ENCODE measurements around the gene RPUSD3.

Gene RPUSD3

DNA sequence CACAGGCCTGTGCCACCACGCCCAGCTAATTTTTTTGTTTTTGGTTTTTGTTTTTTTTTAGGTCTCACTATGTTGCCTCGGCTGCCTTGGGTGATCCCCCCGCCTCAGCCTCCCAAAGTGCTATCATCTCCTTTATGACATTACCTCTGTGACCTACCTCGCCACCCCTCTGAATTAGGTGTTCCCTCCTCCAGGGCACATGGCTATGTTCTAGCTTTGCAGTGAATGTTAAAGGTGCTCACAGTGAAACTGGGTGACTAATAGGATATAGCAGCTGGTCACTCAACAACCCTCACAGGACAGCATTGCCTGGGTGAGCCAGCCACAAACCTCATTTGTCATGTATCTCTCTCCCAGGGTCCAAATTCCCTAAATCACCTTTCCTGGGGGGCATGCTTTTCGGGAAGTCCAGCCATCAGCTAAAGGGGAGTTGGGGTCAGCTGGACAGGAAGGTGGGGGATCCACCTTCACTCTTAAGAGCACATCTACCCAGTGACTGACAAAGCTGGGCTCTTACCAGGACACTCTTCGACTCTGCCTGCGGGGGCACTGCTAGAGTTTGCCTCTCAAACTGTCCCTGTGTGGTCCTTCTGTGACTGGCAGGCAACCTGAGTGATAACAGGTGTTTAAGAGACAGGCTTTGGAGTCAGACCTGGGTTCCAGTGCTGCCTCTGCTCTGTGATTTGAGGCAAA is 35.3 kb downstream of the RPUSD3 start:
- FAIRE-seq: no peak
- no peak for DNase-seq (ENCODE audit: insufficient read length, low spot score)

GRCh38 chr3:9807981-9808344 is 35.8 kb downstream of the RPUSD3 start:
- FAIRE-seq (no peak), DNase-seq (ENCODE audit: insufficient read length, low spot score) (no peak)

GRCh38 chr3:9806688-9807589 is 36.9 kb downstream of the RPUSD3 start:
- no peak for FAIRE-seq
- DNase-seq (ENCODE audit: insufficient read length, low spot score): no peak

GRCh38 chr3:9806137-9806536 is 37.7 kb downstream of the RPUSD3 start:
- no peak for DNase-seq (ENCODE audit: insufficient read length, low spot score)
- FAIRE-seq: no peak

GRCh38 chr3:9804996-9805395 is 38.8 kb downstream of the RPUSD3 start:
- no peak for DNase-seq (ENCODE audit: insufficient read length, low spot score)
- no peak for FAIRE-seq

DNA sequence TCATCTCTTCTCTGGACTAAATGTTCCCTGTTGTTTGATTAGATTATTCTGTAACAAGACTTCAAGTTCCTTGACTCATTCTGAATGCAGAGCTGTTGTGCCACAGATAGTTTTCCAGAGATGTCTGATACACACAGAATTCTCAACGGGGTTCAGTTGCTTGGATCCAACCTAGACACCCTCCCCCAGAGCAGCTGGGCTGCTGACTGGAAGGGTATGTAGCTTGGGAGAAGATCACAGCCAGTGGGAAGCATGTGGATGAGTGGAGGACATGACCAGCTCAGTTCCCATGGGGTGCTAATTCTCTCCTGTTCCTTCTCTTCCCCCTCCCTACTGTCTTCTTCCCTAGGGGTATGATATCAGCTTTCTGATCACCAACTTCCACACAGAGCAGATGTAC is 40.3 kb downstream of the RPUSD3 start:
- FAIRE-seq: no peak
- no peak for DNase-seq (ENCODE audit: insufficient read length, low spot score)

DNA sequence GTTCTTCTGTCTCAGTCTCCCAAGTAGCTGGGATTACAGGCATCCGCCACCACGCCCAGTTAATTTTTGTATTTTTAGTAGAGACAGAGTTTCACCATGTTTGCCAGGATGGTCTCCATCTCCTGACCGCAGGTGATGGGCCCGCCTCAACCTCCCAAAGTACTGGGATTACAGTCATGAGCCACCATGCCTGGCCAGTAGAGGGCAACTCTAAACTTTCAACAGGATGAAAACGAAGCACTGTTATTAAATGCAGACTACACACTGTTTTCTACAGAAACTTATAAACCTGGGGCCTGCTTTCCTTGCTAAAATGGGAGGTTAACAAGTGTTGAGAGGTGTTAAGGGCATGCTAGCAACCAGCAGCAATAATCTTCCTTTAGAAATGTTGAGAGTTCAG is 43.3 kb downstream of the RPUSD3 start:
- DNase-seq (ENCODE audit: insufficient read length, low spot score): no peak
- FAIRE-seq: no peak

DNA sequence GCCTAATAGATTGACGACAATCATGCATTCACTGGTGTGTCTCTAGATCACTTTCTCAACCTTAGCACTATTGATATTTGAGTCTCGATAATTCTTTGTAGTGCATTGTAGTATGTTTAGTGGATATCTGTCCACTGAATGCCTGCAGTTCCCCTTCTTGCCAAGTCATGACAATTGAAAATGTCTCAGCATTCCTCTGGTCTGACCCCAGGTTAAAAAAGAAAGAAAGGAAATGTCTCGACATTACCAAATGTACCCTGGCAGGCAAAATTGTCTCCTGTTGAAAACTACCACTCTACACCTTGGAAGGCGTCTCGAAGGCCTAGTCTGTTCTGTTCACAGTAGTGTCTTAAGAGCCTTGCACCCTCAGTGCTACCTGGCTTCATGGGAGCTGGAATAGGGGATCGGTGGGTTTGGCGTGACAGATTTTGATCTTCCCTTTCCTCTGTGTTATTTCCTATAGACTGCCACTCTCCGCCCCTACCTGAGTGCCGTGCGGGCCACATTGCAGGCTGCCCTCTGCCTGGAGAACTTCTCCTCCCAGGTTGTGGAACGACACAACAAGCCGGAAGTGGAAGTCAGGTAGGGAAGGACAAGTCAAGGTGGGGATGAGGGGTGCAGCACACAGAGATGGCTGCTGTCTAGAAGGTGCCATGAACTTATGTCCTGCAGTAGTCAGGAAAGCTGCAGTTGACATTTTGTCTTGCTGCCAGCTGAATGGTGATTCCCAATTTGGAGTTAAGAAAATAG is 46.4 kb downstream of the RPUSD3 start:
- FAIRE-seq: no peak
- no peak for DNase-seq (ENCODE audit: insufficient read length, low spot score)

- FAIRE-seq (no peak), DNase-seq (ENCODE audit: insufficient read length, low spot score) (no peak)
Observed at GRCh38 chr3:9795207-9795606, 48.6 kb downstream of the RPUSD3 start.

- FAIRE-seq (no peak), DNase-seq (ENCODE audit: insufficient read length, low spot score) (no peak)
Observed at GRCh38 chr3:9794400-9794799, 49.4 kb downstream of the RPUSD3 start.

DNA sequence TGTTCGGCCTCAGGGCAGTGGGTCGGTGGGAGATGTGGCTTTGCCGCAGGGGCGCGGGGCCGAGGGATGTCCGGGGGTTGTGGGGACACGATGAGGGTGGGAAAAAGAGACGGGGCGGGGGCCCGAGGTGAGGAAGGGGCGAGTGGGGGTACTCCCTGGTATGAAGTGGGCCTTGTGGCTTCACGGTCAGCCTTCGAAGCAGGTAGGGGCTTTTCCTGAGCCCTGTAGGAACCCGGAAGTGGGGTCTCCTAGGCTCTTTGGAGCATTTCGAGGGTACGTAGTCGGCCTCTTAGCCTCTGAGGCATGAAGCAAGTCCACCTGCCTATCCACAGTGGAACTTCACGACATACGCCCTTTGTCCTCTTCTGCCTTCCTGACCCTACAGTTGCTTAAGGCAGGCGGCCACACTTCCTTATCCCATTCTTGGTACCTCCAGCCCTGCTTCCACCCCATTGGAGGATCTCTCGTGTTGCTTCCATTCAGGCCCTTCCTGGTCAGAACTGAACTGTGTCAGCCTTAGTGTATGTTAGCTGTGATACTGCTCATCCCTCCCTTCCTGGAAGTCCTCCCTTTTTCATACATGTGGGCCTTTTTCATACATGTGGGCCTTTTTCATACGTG is 50.5 kb downstream of the RPUSD3 start:
- DNase-seq (ENCODE audit: insufficient read length, low spot score) (no peak), FAIRE-seq (no peak)

DNA sequence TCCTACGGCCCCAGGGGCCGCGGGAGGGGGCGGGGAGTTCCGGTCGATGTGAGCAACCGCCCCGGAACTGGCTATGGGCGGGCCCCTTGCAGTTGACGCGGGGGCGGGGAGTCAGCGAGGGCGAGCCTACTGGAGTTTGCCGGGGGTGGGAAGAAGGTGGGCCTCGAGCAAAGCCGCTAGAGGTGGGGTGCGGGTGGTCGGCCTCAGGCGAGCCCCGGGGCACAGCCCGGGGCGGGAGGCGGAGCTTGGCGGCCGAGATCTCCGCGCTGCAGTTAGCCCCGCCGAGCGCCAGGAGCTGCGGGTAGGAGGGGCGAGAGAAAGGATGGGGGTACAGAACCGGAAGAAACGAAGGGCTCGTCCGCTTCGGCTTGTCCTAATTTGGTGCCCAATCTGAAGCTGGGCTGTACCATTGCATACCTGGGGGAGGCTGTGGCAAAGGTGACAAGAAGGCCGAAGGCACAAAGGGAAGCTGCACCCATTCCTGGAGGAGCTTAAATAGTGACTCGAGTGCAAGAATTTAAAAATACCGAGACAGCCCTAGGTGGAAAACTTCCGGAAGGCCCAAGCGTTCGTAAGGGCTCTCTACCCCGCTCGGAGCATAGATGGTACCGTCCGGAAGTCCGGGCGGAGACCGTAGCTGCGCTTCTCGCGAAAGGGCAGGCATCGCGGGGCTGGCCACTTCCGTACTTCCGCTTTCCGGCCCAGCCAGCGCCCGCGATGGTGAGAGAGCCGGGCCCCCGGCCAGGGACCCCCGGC is 51.2 kb downstream of the RPUSD3 start, which contains the start of the genes ARPC4 and TADA3:
TSS of gene ARPC4 (plus strand) at position 678 of the 756 bp plus-strand sequence. CDS start at position 718, 40 bp downstream.
TSS of gene TADA3 (minus strand) at position 69 of the 756 bp plus-strand sequence. CDS start 1,007 bp downstream, outside the sequence.
- FAIRE-seq (peak; percentile 4), DNase-seq (ENCODE audit: insufficient read length, low spot score) (peak; percentile 92)

DNA sequence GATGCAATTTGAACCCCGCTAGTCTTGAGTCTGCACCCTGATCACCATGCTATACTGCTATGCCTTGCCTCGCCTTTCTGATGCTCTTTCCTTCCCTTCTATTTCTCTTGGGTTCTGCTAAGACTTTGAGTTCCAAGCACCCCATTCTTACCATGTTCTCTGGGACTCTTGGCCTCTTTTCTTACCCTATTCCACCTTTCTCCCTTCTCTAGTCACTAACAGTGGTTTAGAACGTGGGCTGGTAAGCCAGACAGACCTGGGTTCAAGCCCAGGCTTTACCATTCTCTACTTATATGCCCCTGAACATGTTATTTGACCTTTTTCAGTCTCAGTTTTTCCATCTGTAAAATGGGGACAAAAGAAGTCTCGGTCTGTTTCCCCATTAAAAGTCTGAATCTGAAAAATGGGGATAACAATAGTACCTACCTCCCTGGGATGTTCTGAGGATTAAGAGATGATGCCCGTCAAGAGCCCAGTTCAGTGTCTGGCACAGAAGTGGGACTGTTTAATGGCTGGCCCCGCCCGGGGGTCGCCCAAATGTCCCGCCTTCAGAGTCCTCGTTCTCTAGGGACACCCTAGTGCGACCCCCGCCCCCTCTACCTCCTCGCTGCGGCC is 51.9 kb downstream of the RPUSD3 start:
- FAIRE-seq (no peak), DNase-seq (ENCODE audit: insufficient read length, low spot score) (no peak)

DNA sequence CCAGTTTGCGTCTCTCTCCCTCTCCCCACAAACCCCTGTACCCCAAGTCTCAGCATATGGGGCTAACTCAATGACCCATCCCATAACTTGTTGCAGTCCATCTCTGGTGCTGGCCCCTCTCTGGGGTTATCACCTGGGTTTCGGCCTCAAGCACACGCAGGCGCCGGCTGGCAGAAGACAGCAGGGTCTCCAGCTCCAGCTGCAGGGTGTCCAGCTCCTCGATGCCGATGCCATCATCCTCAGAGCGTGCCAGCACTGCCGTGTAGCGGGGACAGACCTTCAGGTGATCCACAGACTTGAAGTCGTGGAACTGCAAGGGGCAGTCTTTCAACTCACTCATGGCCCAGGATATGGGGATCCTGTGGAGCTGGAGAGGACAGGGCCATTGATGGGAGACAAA is 52.7 kb downstream of the RPUSD3 start:
- DNase-seq (ENCODE audit: insufficient read length, low spot score) (no peak), FAIRE-seq (no peak)
